Measurements from ENCODE around the gene ZNF644. TPM values are rescaled to one million over a fixed set of nuclear protein-coding genes. Genes with fewer than 3 reads are reported as not detected.

Gene ZNF644
- total and polyA plus RNA-seq, 11 donors, result 15.2 to 46.6 (median 31.4) TPM

- Histone ChIP-seq H3K9me3 (no peaks in the 10 kb centered on the region), H3K27ac (no peak overlapping the region), H3K4me1 (peaks cover 0 to 12% (median 3%) of the 10 kb centered on the region in 12 donors), H3K4me3 (no peak overlapping the region), H3K27me3 (no peaks in the 10 kb centered on the region), H3K36me3 (peaks cover 0 to 27% (median 23%) of the 10 kb centered on the region in 9 donors)
- WGBS, 4 donors, result 88 to 96% (median 93%) methylated on average over 1 of the region's 1 CpG
- no peak for TF ChIP-seq POLR2A (IDR thresholded peaks at IDR 0.05)
- no peak for TF ChIP-seq CTCF (IDR thresholded peaks at IDR 0.05)
- DNase-seq (no peak), ATAC-seq (no peak)
- intact Hi-C loops (cut with DNase I), result no loop called here
Measured at GRCh38 chr1:90977522-90977921, 44.3 kb downstream of the ZNF644 start.

GRCh38 chr1:90973897-90974798 lies 47.7 kb downstream of the ZNF644 start:
- DNase-seq, result no peak
- no peak overlapping the region for H3K27ac ChIP-seq
- TF ChIP-seq CTCF (IDR thresholded peaks at IDR 0.05), result no peak
- no peaks in the 10 kb centered on the region for H3K27me3 ChIP-seq
- H3K4me1 ChIP-seq, result peaks cover 0 to 18% (median 0%) of the 10 kb centered on the region in 12 donors
- 76 to 86% (median 83%) methylated on average over 5 of the region's 5 CpGs for WGBS, 4 donors
- intact Hi-C loops (cut with DNase I), result no loop called here
- H3K4me3 ChIP-seq, result no peak overlapping the region
- ATAC-seq, result peak in 2 of 4 donors; percentile 44 to 81
- peaks cover 0 to 28% (median 12%) of the 10 kb centered on the region in 9 donors for H3K36me3 ChIP-seq
- H3K9me3 ChIP-seq, result peaks cover 0 to 6% (median 0%) of the 10 kb centered on the region in 12 donors

- no peaks in the 10 kb centered on the region for H3K27me3 ChIP-seq
- ATAC-seq, result no peak
- 87 to 94% (median 93%) methylated on average over 1 of the region's 1 CpG for WGBS, 4 donors
- no peak for DNase-seq
- intact Hi-C loops (cut with DNase I), result no loop called here
- peaks cover 0 to 18% (median 0%) of the 10 kb centered on the region in 12 donors for H3K4me1 ChIP-seq
- H3K36me3 ChIP-seq, result peaks cover 0 to 17% (median 3%) of the 10 kb centered on the region in 9 donors
- H3K9me3 ChIP-seq, result peaks cover 0 to 6% (median 0%) of the 10 kb centered on the region in 12 donors
- no peak overlapping the region for H3K4me3 ChIP-seq
- TF ChIP-seq POLR2A (IDR thresholded peaks at IDR 0.05) (no peak), CTCF (IDR thresholded peaks at IDR 0.05) (no peak)
- no peak overlapping the region for H3K27ac ChIP-seq
Measured at GRCh38 chr1:90970208-90970607, 51.6 kb downstream of the ZNF644 start.

- Histone ChIP-seq H3K27ac (no peak overlapping the region), H3K36me3 (peaks cover 0 to 17% (median 3%) of the 10 kb centered on the region in 9 donors), H3K4me1 (peaks cover 0 to 15% (median 0%) of the 10 kb centered on the region in 12 donors), H3K9me3 (peaks cover 0 to 6% (median 0%) of the 10 kb centered on the region in 12 donors), H3K4me3 (no peak overlapping the region), H3K27me3 (no peaks in the 10 kb centered on the region)
- 85 to 92% (median 91%) methylated on average over 3 of the region's 3 CpGs for WGBS, 4 donors
- intact Hi-C loops (cut with DNase I), result loop anchor here in 7 of 10 donors (10.0 kb wide), 4 partner anchors 114 to 394 kb away; no protein-coding TSS in a partner anchor
- TF ChIP-seq POLR2A (IDR thresholded peaks at IDR 0.05), result no peak
- no peak for TF ChIP-seq CTCF (IDR thresholded peaks at IDR 0.05)
- DNase-seq, result no peak
- no peak for ATAC-seq
Measured at GRCh38 chr1:90969241-90969640, 52.6 kb downstream of the ZNF644 start.

All from heart left ventricle (tissue), 16 donors.